ENCODE results near the gene NUP214.
A peak's percentile ranks its signal among the peaks of the same experiment; 100 is the strongest.

The NUP214 gene

DNA sequence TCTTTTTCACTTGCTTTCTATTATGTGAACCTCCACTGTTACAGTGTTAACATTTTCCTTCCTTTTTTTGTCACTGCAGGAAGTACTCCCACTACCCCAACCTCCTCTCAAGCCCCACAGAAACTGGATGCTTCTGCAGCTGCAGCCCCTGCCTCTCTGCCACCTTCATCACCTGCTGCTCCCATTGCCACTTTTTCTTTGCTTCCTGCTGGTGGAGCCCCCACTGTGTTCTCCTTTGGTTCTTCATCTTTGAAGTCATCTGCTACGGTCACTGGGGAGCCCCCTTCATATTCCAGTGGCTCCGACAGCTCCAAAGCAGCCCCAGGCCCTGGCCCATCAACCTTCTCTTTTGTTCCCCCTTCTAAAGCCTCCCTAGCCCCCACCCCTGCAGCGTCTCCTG, 18.8 kb downstream of the NUP214 start:
- H3K27ac Mint-ChIP-seq, result peak overlapping the region in 1 of 3 experiments; percentile 13
- no peak overlapping the region for H3K4me3 Mint-ChIP-seq
- peaks cover 73% of the 10 kb centered on the region for H3K36me3 Mint-ChIP-seq (ENCODE audit: low read depth)
- no peak for TF ChIP-seq CTCF (IDR thresholded peaks at IDR 0.05; ENCODE audit: unreplicated experiment in 3 of 3)
- no peaks in the 10 kb centered on the region for H3K27me3 Mint-ChIP-seq (ENCODE audit: low read depth)
- H3K4me1 Mint-ChIP-seq, result peaks cover 6% of the 10 kb centered on the region
- H3K9me3 Mint-ChIP-seq, result no peaks in the 10 kb centered on the region

- H3K4me3 Mint-ChIP-seq, result no peak overlapping the region
- H3K36me3 Mint-ChIP-seq (ENCODE audit: low read depth), result peaks cover 73% of the 10 kb centered on the region
- H3K27ac Mint-ChIP-seq, result no peak overlapping the region
- H3K4me1 Mint-ChIP-seq, result peaks cover 6% of the 10 kb centered on the region
- TF ChIP-seq CTCF (IDR thresholded peaks at IDR 0.05; ENCODE audit: unreplicated experiment in 3 of 3), result no peak
- no peaks in the 10 kb centered on the region for H3K9me3 Mint-ChIP-seq
- no peaks in the 10 kb centered on the region for H3K27me3 Mint-ChIP-seq (ENCODE audit: low read depth)
Observed at GRCh38 chr9:131145245-131145644, 19.9 kb downstream of the NUP214 start.

GRCh38 chr9:131146186-131146585, 20.8 kb downstream of the NUP214 start:
- no peaks in the 10 kb centered on the region for H3K27me3 Mint-ChIP-seq (ENCODE audit: low read depth)
- H3K4me1 Mint-ChIP-seq, result peaks cover 6% of the 10 kb centered on the region
- H3K4me3 Mint-ChIP-seq, result no peak overlapping the region
- no peaks in the 10 kb centered on the region for H3K9me3 Mint-ChIP-seq
- TF ChIP-seq CTCF (IDR thresholded peaks at IDR 0.05; ENCODE audit: unreplicated experiment in 3 of 3), result no peak
- H3K36me3 Mint-ChIP-seq (ENCODE audit: low read depth), result peaks cover 71% of the 10 kb centered on the region
- H3K27ac Mint-ChIP-seq, result no peak overlapping the region

DNA sequence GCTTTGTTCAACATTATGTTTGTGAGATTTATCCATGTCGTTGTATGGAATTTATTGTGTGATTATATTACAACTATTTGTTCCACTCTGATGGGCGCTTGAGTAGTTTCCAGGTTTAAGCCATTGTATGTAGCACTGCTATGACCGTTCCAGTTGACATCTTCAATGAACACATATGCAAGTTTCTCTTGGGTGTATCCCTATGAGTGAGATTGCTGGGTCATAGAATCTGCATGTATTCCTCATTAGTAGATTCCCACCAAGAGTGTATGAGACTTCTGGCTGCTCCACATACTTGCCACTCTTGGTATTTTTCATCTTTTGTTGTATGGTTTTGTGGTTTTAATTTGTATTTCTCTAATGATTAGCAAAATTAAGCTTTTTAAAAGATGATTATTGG, 22.9 kb downstream of the NUP214 start:
- TF ChIP-seq CTCF (IDR thresholded peaks at IDR 0.05; ENCODE audit: unreplicated experiment in 3 of 3), result no peak
- H3K27ac Mint-ChIP-seq, result no peak overlapping the region
- no peaks in the 10 kb centered on the region for H3K27me3 Mint-ChIP-seq (ENCODE audit: low read depth)
- H3K4me1 Mint-ChIP-seq, result peaks cover 6% of the 10 kb centered on the region
- H3K4me3 Mint-ChIP-seq, result no peak overlapping the region
- no peaks in the 10 kb centered on the region for H3K9me3 Mint-ChIP-seq
- H3K36me3 Mint-ChIP-seq (ENCODE audit: low read depth), result peaks cover 83% of the 10 kb centered on the region

- no peak overlapping the region for H3K4me3 Mint-ChIP-seq
- peaks cover 85% of the 10 kb centered on the region for H3K36me3 Mint-ChIP-seq (ENCODE audit: low read depth)
- no peaks in the 10 kb centered on the region for H3K27me3 Mint-ChIP-seq (ENCODE audit: low read depth)
- no peaks in the 10 kb centered on the region for H3K9me3 Mint-ChIP-seq
- H3K4me1 Mint-ChIP-seq, result peaks cover 4% of the 10 kb centered on the region
- no peak for TF ChIP-seq CTCF (IDR thresholded peaks at IDR 0.05; ENCODE audit: unreplicated experiment in 3 of 3)
- no peak overlapping the region for H3K27ac Mint-ChIP-seq
Observed at GRCh38 chr9:131148966-131149687, 23.7 kb downstream of the NUP214 start.

GRCh38 chr9:131149688-131150053, 24.3 kb downstream of the NUP214 start:
- no peak for TF ChIP-seq CTCF (IDR thresholded peaks at IDR 0.05; ENCODE audit: unreplicated experiment in 3 of 3)
- Mint-ChIP-seq H3K36me3 (ENCODE audit: low read depth) (peaks cover 85% of the 10 kb centered on the region), H3K27ac (no peak overlapping the region), H3K4me3 (no peak overlapping the region), H3K9me3 (no peaks in the 10 kb centered on the region), H3K4me1 (no peaks in the 10 kb centered on the region), H3K27me3 (ENCODE audit: low read depth) (no peaks in the 10 kb centered on the region)

All from nephron (organoid).